Vagina (tissue), 2 donors: ENCODE measurements around the gene GJC3. TPM values are rescaled to one million over a fixed set of nuclear protein-coding genes. Genes with fewer than 3 reads are reported as not detected.
"Not testable (repeated sequence)": the region's sequence is repeated elsewhere in the genome, so short reads cannot be mapped to it uniquely, and the experiment has no call there.

ENCODE experiments used
- DNase-seq, 2 donors: peaks; one replicate each; pipeline ENCODE4 v3.0.0-alpha.2; 2017; ENCODE audit errors: extremely low spot score in 2 of 2
- H3K27ac ChIP-seq: fragments of 200-600 bp; sonication (generic); one replicate; pipeline ENCODE4 v1.5.1; 2019
- H3K27me3 ChIP-seq: fragments of 200-600 bp; sonication (generic); one replicate; pipeline ENCODE4 v1.5.1; 2019
- H3K36me3 ChIP-seq, 2 donors: fragments of 200-600 bp; sonication (generic); one replicate each; pipeline ENCODE4 v1.5.1; 2017 to 2019
- H3K4me1 ChIP-seq: fragments of 200-600 bp; sonication (generic); one replicate; pipeline ENCODE4 v1.5.1; 2019
- H3K4me3 ChIP-seq, 2 donors: fragments of 200-600 bp; sonication (generic); 1 replicate in 1 of 2; 2 replicates in 1 of 2; pipeline ENCODE4 v1.5.1; 2016 to 2019
- H3K9me3 ChIP-seq: fragments of 200-600 bp; sonication (generic); one replicate; pipeline ENCODE4 v1.5.1; 2019
- POLR2A ChIP-seq, 2 donors: fragments of 450-650 bp; IDR thresholded peaks; one replicate each; pipeline ENCODE4 v1.6.1; 2017; ENCODE audit warnings: antibody characterized with exemption in 2 of 2, mild to moderate bottlenecking in 2 of 2, moderate library complexity in 2 of 2
- POLR2AphosphoS5 ChIP-seq, 2 donors: sonication (generic); formaldehyde crosslinking; IDR thresholded peaks; one replicate each; pipeline ENCODE4 v1.9.0; 2017; ENCODE audit warnings: antibody characterized with exemption in 2 of 2, mild to moderate bottlenecking in 2 of 2, low read depth in 1 of 2; ENCODE audit not compliant: insufficient read depth in 1 of 2
- intact Hi-C: fragments of 100-400 bp; cut with DNase I; formaldehyde crosslinking; loops from one replicate; pipeline ENCODE4 v1.15.1; 2023
- total RNA-seq: library from RNA; depleted of rRNA; stranded (reverse); fragments of >200 nt; gene quantifications from one replicate; pipeline ENCODE4 v1.2.3, GENCODE V29; 2016
- TF ChIP-seq, protein P1 (sequence below), 3 experiments: fragments of 450-650 bp in 2 of 3; fragments of 200-600 bp in 1 of 3; sonication (generic) in 1 of 3; IDR thresholded peaks; one replicate each; pipeline ENCODE4 v1.5.1; 2017 to 2019; ENCODE audit warnings: antibody characterized with exemption in 3 of 3, mild to moderate bottlenecking in 2 of 3, moderate library complexity in 2 of 3

GJC3 gene, protein sequence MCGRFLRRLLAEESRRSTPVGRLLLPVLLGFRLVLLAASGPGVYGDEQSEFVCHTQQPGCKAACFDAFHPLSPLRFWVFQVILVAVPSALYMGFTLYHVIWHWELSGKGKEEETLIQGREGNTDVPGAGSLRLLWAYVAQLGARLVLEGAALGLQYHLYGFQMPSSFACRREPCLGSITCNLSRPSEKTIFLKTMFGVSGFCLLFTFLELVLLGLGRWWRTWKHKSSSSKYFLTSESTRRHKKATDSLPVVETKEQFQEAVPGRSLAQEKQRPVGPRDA
- not detected for total RNA-seq

GRCh38 chr7:99928994-99929729 lies at the start of gene GJC3:
Gene GJC3, minus strand, starts transcription at chr7:99929620. Its CDS starts 0 bp downstream, at chr7:99929620.
- no peaks in the 10 kb centered on the region for H3K9me3 ChIP-seq
- H3K27me3 ChIP-seq = no peaks in the 10 kb centered on the region
- no peaks in the 10 kb centered on the region for H3K36me3 ChIP-seq
- intact Hi-C loops = no loop called here
- DNase-seq = no peak
- peak within 1 kb of the TSS; percentile 3 to 13 for H3K4me3 ChIP-seq
- peaks cover 11% of the 10 kb centered on the region for H3K4me1 ChIP-seq
- TF ChIP-seq POLR2AphosphoS5 (IDR thresholded peaks at IDR 0.05; ENCODE audit: insufficient read depth in 1 of 2, low read depth in 1 of 2) = no peak
- TF ChIP-seq, protein P1, sequence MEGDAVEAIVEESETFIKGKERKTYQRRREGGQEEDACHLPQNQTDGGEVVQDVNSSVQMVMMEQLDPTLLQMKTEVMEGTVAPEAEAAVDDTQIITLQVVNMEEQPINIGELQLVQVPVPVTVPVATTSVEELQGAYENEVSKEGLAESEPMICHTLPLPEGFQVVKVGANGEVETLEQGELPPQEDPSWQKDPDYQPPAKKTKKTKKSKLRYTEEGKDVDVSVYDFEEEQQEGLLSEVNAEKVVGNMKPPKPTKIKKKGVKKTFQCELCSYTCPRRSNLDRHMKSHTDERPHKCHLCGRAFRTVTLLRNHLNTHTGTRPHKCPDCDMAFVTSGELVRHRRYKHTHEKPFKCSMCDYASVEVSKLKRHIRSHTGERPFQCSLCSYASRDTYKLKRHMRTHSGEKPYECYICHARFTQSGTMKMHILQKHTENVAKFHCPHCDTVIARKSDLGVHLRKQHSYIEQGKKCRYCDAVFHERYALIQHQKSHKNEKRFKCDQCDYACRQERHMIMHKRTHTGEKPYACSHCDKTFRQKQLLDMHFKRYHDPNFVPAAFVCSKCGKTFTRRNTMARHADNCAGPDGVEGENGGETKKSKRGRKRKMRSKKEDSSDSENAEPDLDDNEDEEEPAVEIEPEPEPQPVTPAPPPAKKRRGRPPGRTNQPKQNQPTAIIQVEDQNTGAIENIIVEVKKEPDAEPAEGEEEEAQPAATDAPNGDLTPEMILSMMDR (IDR thresholded peaks at IDR 0.05) = peak in 1 of 3 experiments; percentile 18
- no peak within 1 kb of the TSS for H3K27ac ChIP-seq

DNA sequence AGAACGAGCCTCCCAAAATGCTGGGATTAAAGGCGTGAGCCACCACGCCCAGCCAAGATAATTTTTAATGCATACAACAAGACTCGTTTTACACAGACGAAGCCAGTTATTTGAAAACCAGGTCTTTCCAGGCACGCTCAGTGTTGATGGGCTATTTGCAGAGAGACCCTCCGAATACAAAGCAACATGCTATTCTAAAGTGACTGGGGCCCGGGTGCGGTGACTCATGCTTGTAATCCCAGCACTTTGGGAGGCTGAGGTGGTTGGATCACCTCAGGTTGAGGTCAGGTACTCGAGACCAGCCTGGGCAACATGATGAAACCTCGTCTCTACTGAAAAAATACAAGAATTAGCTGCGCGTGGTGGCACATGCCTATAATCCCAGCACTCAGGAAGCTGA lies 47.2 kb upstream of the GJC3 start:
- TF ChIP-seq POLR2A (IDR thresholded peaks at IDR 0.05) = no peak
- H3K9me3 ChIP-seq = no peaks in the 10 kb centered on the region
- no peaks in the 10 kb centered on the region for H3K36me3 ChIP-seq
- intact Hi-C loops = no loop called here
- no peaks in the 10 kb centered on the region for H3K4me1 ChIP-seq
- no peak for DNase-seq
- H3K4me3 ChIP-seq = no peak overlapping the region
- H3K27ac ChIP-seq = no peak overlapping the region
- H3K27me3 ChIP-seq = no peaks in the 10 kb centered on the region

GRCh38 chr7:99975782-99976521 lies 46.5 kb upstream of the GJC3 start, which contains the start of gene AZGP1:
Gene AZGP1, minus strand, starts transcription at chr7:99976031. Its CDS starts 11 bp downstream, at chr7:99976020.
- H3K27me3 ChIP-seq = no peaks in the 10 kb centered on the region
- no peak for TF ChIP-seq POLR2A (IDR thresholded peaks at IDR 0.05)
- TF ChIP-seq, protein P1 (IDR thresholded peaks at IDR 0.05) = no peak
- no peak for TF ChIP-seq POLR2AphosphoS5 (IDR thresholded peaks at IDR 0.05; ENCODE audit: insufficient read depth in 1 of 2, low read depth in 1 of 2)
- DNase-seq = no peak
- H3K36me3 ChIP-seq = no peaks in the 10 kb centered on the region
- no peaks in the 10 kb centered on the region for H3K9me3 ChIP-seq
- intact Hi-C loops = no loop called here
- no peak within 1 kb of the TSS for H3K27ac ChIP-seq
- no peaks in the 10 kb centered on the region for H3K4me1 ChIP-seq
- H3K4me3 ChIP-seq = no peak within 1 kb of the TSS

DNA sequence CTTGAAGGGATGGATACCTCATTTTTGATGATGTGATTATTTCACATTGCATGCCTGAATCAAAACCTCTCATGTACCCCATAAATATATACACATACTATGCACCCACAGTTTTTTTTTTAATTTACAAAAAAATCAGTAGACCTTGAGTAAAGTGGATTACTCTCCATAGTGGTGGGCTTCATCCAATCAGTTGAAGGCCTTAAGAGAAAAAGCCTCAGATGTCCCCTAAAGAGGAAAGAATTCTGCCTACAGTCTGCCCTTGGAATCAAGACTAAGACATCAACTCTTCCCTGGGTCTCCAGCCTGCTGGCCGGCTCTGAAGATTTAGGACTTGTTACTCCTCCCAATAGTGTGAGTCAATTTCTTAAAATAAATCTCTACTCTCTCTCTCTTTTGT lies 45.3 kb upstream of the GJC3 start:
- no peak for TF ChIP-seq POLR2AphosphoS5 (IDR thresholded peaks at IDR 0.05; ENCODE audit: insufficient read depth in 1 of 2, low read depth in 1 of 2)
- TF ChIP-seq, protein P1 (IDR thresholded peaks at IDR 0.05) = no peak
- TF ChIP-seq POLR2A (IDR thresholded peaks at IDR 0.05) = no peak
- Histone ChIP-seq H3K36me3 (no peaks in the 10 kb centered on the region), H3K4me1 (no peaks in the 10 kb centered on the region), H3K4me3 (no peak overlapping the region), H3K27ac (no peak overlapping the region), H3K27me3 (no peaks in the 10 kb centered on the region), H3K9me3 (no peaks in the 10 kb centered on the region)
- intact Hi-C loops = no loop called here
- no peak for DNase-seq

DNA sequence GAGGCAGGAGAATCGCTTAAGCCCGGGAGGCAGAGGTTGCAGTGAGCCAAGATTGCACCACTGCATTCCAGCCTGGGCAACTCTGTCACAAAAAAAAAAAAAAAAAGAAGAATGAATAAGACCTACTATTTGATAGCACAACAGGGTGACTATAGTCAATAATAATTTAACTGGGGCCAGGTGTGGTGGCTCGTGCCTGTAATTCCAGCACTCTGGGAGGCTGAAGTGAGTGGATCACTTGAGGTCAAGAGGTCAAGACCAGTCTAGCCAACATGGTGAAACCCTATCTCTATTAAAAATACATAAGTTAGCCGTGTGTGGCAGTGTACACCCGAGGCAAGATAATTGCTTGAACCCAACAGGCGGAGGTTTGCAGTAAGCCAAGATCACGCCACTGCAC lies 44.4 kb upstream of the GJC3 start:
- H3K36me3 ChIP-seq, H3K27ac ChIP-seq, H3K4me3 ChIP-seq, H3K4me1 ChIP-seq, DNase-seq, H3K9me3 ChIP-seq, intact Hi-C loops, H3K27me3 ChIP-seq: not testable (repeated sequence)
